A549 (cell line): ENCODE measurements around the gene MPND. TPM values are rescaled to one million over a fixed set of nuclear protein-coding genes. Genes with fewer than 3 reads are reported as not detected.
A peak's percentile ranks its signal among the peaks of the same experiment; 100 is the strongest.

Experiments
- ATAC-seq, 2 experiments: fragments of 200-7000 bp in 1 of 2; fragments of >200 bp in 1 of 2; cut with Nextera tagmentation in 1 of 2; cut with Tn5 transposase in 1 of 2; 3 replicates each; pipeline versions ENCODE4 v1.8.0 to v1.9.1; 2018 to 2020; ENCODE audit warnings: mild to moderate bottlenecking in 1 of 2, moderate library complexity in 1 of 2
- CTCF ChIA-PET: fragments of 300-600 bp; sonication (Branson Sonifier 250); formaldehyde crosslinking; extraction: SDS; loops from one replicate; lab custom pipeline; 2021; ENCODE audit warnings: antibody characterized with exemption, inconsistent platforms; lab: Yijun Ruan, JAX
- POLR2A ChIA-PET: fragments of 350-600 bp; formaldehyde crosslinking; extraction: SDS; loops from one replicate; lab custom pipeline; 2021; ENCODE audit warnings: antibody characterized with exemption, inconsistent platforms; lab: Yijun Ruan, JAX
- DNase-seq, 2 experiments: peaks; one replicate each; pipeline versions ENCODE4 v3.0.0 to v3.0.0-alpha.2; 2011 to 2016; ENCODE audit warnings: low read depth in 1 of 2, low spot score in 1 of 2
- FAIRE-seq: peaks from 2 replicates; lab custom pipeline; 2011; peaks lifted over from hg19 to GRCh38; lab: Jason Lieb, UNC
- H3K27ac ChIP-seq, 2 experiments: fragments of >200 bp; sonication (Bioruptor Twin); formaldehyde crosslinking; 3 replicates each; pipeline ENCODE4 v1.5.1; 2016 to 2017
- H3K4me1 ChIP-seq: fragments of >200 bp; sonication (Bioruptor Twin); formaldehyde crosslinking; 3 replicates; pipeline ENCODE4 v1.6.1; 2016
- H3K4me2 ChIP-seq: fragments of >200 bp; sonication (Bioruptor Twin); formaldehyde crosslinking; 3 replicates; pipeline ENCODE4 v1.6.1; 2016
- H3K4me3 ChIP-seq: fragments of >200 bp; sonication (Bioruptor Twin); formaldehyde crosslinking; 3 replicates; pipeline ENCODE4 v1.5.1; 2016
- H3K9me3 ChIP-seq: fragments of >200 bp; sonication (Bioruptor Twin); formaldehyde crosslinking; 3 replicates; pipeline ENCODE4 v1.6.1; 2016
- BCL3 ChIP-seq: fragments of >200 bp; sonication (Bioruptor Twin); formaldehyde crosslinking; IDR thresholded peaks from 3 replicates; pipeline ENCODE4 v1.6.1; 2016
- BHLHE40 ChIP-seq: IDR thresholded peaks from 2 replicates; pipeline ENCODE4 v1.6.1; 2012; ENCODE audit warnings: low read depth, low read length, inconsistent platforms
- CEBPB ChIP-seq, 2 experiments: fragments of >200 bp in 1 of 2; sonication (Bioruptor Twin) in 1 of 2; formaldehyde crosslinking in 1 of 2; IDR thresholded peaks; 2 replicates each; pipeline ENCODE4 v1.6.1; 2012 to 2016
- CHD2 ChIP-seq: fragments of 150-350 bp; IDR thresholded peaks from 2 replicates; pipeline ENCODE4 v1.6.1; 2014; ENCODE audit warnings: low read length; ENCODE audit not compliant: partially characterized antibody
- EHF ChIP-seq: fragments of 250-450 bp; sonication (Bioruptor Pico); IDR thresholded peaks from 2 replicates; pipeline ENCODE4 v1.5.0; 2020; ENCODE audit warnings: mild to moderate bottlenecking
- EHMT2 ChIP-seq: fragments of 200-600 bp; sonication (generic); IDR thresholded peaks from 2 replicates; pipeline ENCODE4 v1.6.1; 2016; ENCODE audit warnings: antibody characterized with exemption, low read depth, mild to moderate bottlenecking, moderate library complexity
- EP300 ChIP-seq, 2 experiments: fragments of >200 bp; sonication (Bioruptor Twin); formaldehyde crosslinking; IDR thresholded peaks; 2 replicates in 1 of 2; 3 replicates in 1 of 2; pipeline ENCODE4 v1.6.1; 2016 to 2017
- FOSL2 ChIP-seq, 2 experiments: fragments of 450-650 bp in 1 of 2; fragments of >200 bp in 1 of 2; sonication (Bioruptor Twin) in 1 of 2; formaldehyde crosslinking; IDR thresholded peaks; 2 replicates each; pipeline versions ENCODE4 v1.5.0 to v1.6.1; 2016 to 2020; ENCODE audit warnings: mild to moderate bottlenecking in 1 of 2, moderate library complexity in 1 of 2
- HDAC2 ChIP-seq: fragments of 200-600 bp; sonication (generic); IDR thresholded peaks from 2 replicates; pipeline ENCODE4 v1.6.1; 2016
- HOXA7 ChIP-seq: fragments of 250-450 bp; sonication (Bioruptor Pico); IDR thresholded peaks from 2 replicates; pipeline ENCODE4 v1.5.0; 2020; ENCODE audit warnings: mild to moderate bottlenecking, moderate library complexity
- HOXB13 ChIP-seq: fragments of 250-450 bp; sonication (Bioruptor Pico); IDR thresholded peaks from 2 replicates; pipeline ENCODE4 v1.5.0; 2020; ENCODE audit warnings: low read depth, mild to moderate bottlenecking, moderate library complexity
- JUNB ChIP-seq: fragments of >200 bp; sonication (Bioruptor Twin); formaldehyde crosslinking; IDR thresholded peaks from 2 replicates; pipeline ENCODE4 v1.6.1; 2016
- MAFK ChIP-seq: fragments of 450-650 bp; IDR thresholded peaks from 2 replicates; pipeline ENCODE4 v1.6.1; 2014; ENCODE audit not compliant: partially characterized antibody
- MAX ChIP-seq: IDR thresholded peaks from 2 replicates; pipeline ENCODE4 v1.6.1; 2012
- MAZ ChIP-seq: fragments of 150-350 bp; IDR thresholded peaks from 2 replicates; pipeline ENCODE4 v1.6.1; 2014; ENCODE audit warnings: antibody characterized with exemption, low read depth, low read length, borderline replicate concordance
- NR3C1 ChIP-seq: fragments of >200 bp; sonication (Bioruptor Twin); formaldehyde crosslinking; IDR thresholded peaks from 3 replicates; pipeline ENCODE4 v1.6.1; 2017
- POLR2AphosphoS2 ChIP-seq: conservative IDR thresholded peaks from 2 replicates; pipeline ENCODE4 v1.6.1; 2012; ENCODE audit warnings: low read length, improper control_type of control experiment, inconsistent platforms
- RARB ChIP-seq: fragments of 250-450 bp; sonication (Bioruptor Pico); IDR thresholded peaks from 2 replicates; pipeline ENCODE4 v1.8.0; 2021; ENCODE audit warnings: mild to moderate bottlenecking, moderate library complexity
- RFX5 ChIP-seq: fragments of 450-650 bp; IDR thresholded peaks from 2 replicates; pipeline ENCODE4 v1.7.1; 2014; ENCODE audit warnings: antibody characterized with exemption, mild to moderate bottlenecking, moderate library complexity
- TFCP2L1 ChIP-seq: fragments of 250-450 bp; sonication (Bioruptor Pico); IDR thresholded peaks from 2 replicates; pipeline ENCODE4 v1.5.0; 2021; ENCODE audit warnings: mild to moderate bottlenecking
- USF2 ChIP-seq: fragments of 450-650 bp; IDR thresholded peaks from 2 replicates; pipeline ENCODE4 v1.6.1; 2014; ENCODE audit warnings: antibody characterized with exemption
- ZC3H11A ChIP-seq: fragments of 450-650 bp; IDR thresholded peaks from 2 replicates; pipeline ENCODE4 v1.6.1; 2014; ENCODE audit warnings: antibody characterized with exemption, mild to moderate bottlenecking
- ZNF302 ChIP-seq: fragments of 250-450 bp; sonication (Bioruptor Pico); IDR thresholded peaks from 2 replicates; pipeline ENCODE4 v1.9.0; 2021; ENCODE audit warnings: inconsistent platforms, mild to moderate bottlenecking, moderate library complexity
- ZSCAN20 ChIP-seq: fragments of 250-450 bp; sonication (Bioruptor Pico); IDR thresholded peaks from 2 replicates; pipeline ENCODE4 v1.8.0; 2022; ENCODE audit warnings: mild to moderate bottlenecking, moderate library complexity
- WGBS: methylation state at CpG from one replicate; pipeline ENCODE4 v1.1.6; 2017; ENCODE audit errors: missing lambda C conversion rate; 5-methylcytosine and 5-hydroxymethylcytosine counted together
- polyA plus RNA-seq, 4 experiments: library from polyadenylated mRNA; depleted of rRNA in 3 of 4; stranded (reverse); fragments of >200 nt; fragmentation: RNase III in 1 of 4; extraction: RNeasy Plus Mini Kit Qiagen cat#74134 plus additional on column Dnase treatment in 1 of 4; gene quantifications; 2 replicates in 3 of 4; 3 replicates in 1 of 4; pipeline ENCODE4 v1.2.3, GENCODE V29; 2011 to 2017
- TF ChIP-seq, protein P1 (sequence below): fragments of 200-600 bp; sonication (generic); IDR thresholded peaks from 2 replicates; pipeline ENCODE4 v1.6.1; 2016; ENCODE audit warnings: antibody characterized with exemption, mild to moderate bottlenecking, moderate library complexity
- TF ChIP-seq, protein P2 (sequence below): fragments of >200 bp; sonication (Bioruptor Twin); formaldehyde crosslinking; IDR thresholded peaks from 3 replicates; pipeline ENCODE4 v1.5.1; 2016

Gene MPND
- polyA plus RNA-seq, 2 of the 4 experiments (the other 2 are of a cell fraction) = 3.5 to 14.5 TPM

- peaks cover 26% of the 10 kb centered on the region for H3K4me1 ChIP-seq
- DNase-seq = no peak
- TF ChIP-seq TFCP2L1 (CRISPR knock-in tag) (no peak), BCL3 (no peak), FOSL2 (IDR thresholded peaks at IDR 0.05) (no peak), FOSL2 (CRISPR knock-in tag; IDR thresholded peaks at IDR 0.05) (no peak), RFX5 (no peak), EHMT2 (no peak), HDAC2 (no peak), POLR2AphosphoS2 (no peak), ZNF302 (CRISPR knock-in tag) (no peak), ZC3H11A (no peak), NR3C1 (no peak), MAZ (no peak), MAFK (no peak), BHLHE40 (no peak), ZSCAN20 (CRISPR knock-in tag) (no peak), JUNB (no peak)
- TF ChIP-seq, protein P1, sequence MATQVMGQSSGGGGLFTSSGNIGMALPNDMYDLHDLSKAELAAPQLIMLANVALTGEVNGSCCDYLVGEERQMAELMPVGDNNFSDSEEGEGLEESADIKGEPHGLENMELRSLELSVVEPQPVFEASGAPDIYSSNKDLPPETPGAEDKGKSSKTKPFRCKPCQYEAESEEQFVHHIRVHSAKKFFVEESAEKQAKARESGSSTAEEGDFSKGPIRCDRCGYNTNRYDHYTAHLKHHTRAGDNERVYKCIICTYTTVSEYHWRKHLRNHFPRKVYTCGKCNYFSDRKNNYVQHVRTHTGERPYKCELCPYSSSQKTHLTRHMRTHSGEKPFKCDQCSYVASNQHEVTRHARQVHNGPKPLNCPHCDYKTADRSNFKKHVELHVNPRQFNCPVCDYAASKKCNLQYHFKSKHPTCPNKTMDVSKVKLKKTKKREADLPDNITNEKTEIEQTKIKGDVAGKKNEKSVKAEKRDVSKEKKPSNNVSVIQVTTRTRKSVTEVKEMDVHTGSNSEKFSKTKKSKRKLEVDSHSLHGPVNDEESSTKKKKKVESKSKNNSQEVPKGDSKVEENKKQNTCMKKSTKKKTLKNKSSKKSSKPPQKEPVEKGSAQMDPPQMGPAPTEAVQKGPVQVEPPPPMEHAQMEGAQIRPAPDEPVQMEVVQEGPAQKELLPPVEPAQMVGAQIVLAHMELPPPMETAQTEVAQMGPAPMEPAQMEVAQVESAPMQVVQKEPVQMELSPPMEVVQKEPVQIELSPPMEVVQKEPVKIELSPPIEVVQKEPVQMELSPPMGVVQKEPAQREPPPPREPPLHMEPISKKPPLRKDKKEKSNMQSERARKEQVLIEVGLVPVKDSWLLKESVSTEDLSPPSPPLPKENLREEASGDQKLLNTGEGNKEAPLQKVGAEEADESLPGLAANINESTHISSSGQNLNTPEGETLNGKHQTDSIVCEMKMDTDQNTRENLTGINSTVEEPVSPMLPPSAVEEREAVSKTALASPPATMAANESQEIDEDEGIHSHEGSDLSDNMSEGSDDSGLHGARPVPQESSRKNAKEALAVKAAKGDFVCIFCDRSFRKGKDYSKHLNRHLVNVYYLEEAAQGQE = no peak
- TF ChIP-seq, all 56 proteins: peak for 0
- peak overlapping the region; percentile 99 for H3K4me2 ChIP-seq
- ATAC-seq (no peak), FAIRE-seq (no peak)
- ChIA-PET CTCF (interaction anchor here (1.0 to 3.0 kb wide), 7 partner anchors 15 to 49 kb away, joined by 3 to 51 read pairs (median 26); no protein-coding TSS in a partner anchor), POLR2A (interaction anchor here (1.0 to 1.3 kb wide), 4 partner anchors 14 to 155 kb away, joined by 3 to 4 read pairs (median 4); partner anchors contain the start of genes MPND and YJU2)
- WGBS = 8% methylated on average over 8 of the region's 8 CpGs
- H3K4me3 ChIP-seq = peak overlapping the region; percentile 47
- H3K27ac ChIP-seq = peak overlapping the region; percentile 65 to 68; a peak in 5 of 6 replicates
- H3K9me3 ChIP-seq = no peaks in the 10 kb centered on the region
Observed at GRCh38 chr19:4401769-4402170, 58.4 kb downstream of the MPND start.

- ChIA-PET POLR2A (interaction anchor here (0.5 to 1.3 kb wide), 5 partner anchors 14 to 156 kb away, joined by 3 to 4 read pairs (median 3); partner anchors contain the start of genes MPND and YJU2), CTCF (interaction anchor here (1.0 to 3.0 kb wide), 6 partner anchors 14 to 41 kb away, joined by 3 to 51 read pairs (median 27); no protein-coding TSS in a partner anchor)
- ATAC-seq = peak; percentile 94 to 97
- FAIRE-seq = peak; percentile 51
- under 1% methylated on average over 9 of the region's 84 CpGs for WGBS
- DNase-seq = peak; percentile 99
- peak within 1 kb of the TSS; percentile 87 to 98 for H3K27ac ChIP-seq
- H3K4me2 ChIP-seq = peak within 1 kb of the TSS; percentile 99
- peak within 1 kb of the TSS; percentile 91 for H3K4me3 ChIP-seq
- no peaks in the 10 kb centered on the region for H3K9me3 ChIP-seq
- H3K4me1 ChIP-seq = peaks cover 26% of the 10 kb centered on the region
- peak; percentile 77 for TF ChIP-seq MAX
- TF ChIP-seq USF2 = peak; percentile 95
- TF ChIP-seq RARB (CRISPR knock-in tag) = no peak
- TF ChIP-seq, protein P2, sequence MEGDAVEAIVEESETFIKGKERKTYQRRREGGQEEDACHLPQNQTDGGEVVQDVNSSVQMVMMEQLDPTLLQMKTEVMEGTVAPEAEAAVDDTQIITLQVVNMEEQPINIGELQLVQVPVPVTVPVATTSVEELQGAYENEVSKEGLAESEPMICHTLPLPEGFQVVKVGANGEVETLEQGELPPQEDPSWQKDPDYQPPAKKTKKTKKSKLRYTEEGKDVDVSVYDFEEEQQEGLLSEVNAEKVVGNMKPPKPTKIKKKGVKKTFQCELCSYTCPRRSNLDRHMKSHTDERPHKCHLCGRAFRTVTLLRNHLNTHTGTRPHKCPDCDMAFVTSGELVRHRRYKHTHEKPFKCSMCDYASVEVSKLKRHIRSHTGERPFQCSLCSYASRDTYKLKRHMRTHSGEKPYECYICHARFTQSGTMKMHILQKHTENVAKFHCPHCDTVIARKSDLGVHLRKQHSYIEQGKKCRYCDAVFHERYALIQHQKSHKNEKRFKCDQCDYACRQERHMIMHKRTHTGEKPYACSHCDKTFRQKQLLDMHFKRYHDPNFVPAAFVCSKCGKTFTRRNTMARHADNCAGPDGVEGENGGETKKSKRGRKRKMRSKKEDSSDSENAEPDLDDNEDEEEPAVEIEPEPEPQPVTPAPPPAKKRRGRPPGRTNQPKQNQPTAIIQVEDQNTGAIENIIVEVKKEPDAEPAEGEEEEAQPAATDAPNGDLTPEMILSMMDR = no peak
- TF ChIP-seq CHD2 = peak; percentile 99
- no peak for TF ChIP-seq HOXB13 (CRISPR knock-in tag)
- 0 out of 2 replicates have a peak, but pooled peaks have one; percentile 35 for TF ChIP-seq RFX5
- 0 out of 3 replicates have a peak, but pooled peaks have one; percentile 35 for TF ChIP-seq BCL3
- no peak for TF ChIP-seq HOXA7 (CRISPR knock-in tag)
- no peak for TF ChIP-seq FOSL2 (IDR thresholded peaks at IDR 0.05)
- TF ChIP-seq FOSL2 (CRISPR knock-in tag; IDR thresholded peaks at IDR 0.05) = no peak
- TF ChIP-seq EP300 (IDR thresholded peaks at IDR 0.05) = no peak
- no peak for TF ChIP-seq MAZ
- no peak for TF ChIP-seq EHF (CRISPR knock-in tag)
- TF ChIP-seq ZSCAN20 (CRISPR knock-in tag) = no peak
- peak in 1 of 2 experiments; percentile 75; a peak in 3 of 4 replicates for TF ChIP-seq CEBPB (IDR thresholded peaks at IDR 0.05)
- TF ChIP-seq EHMT2 = no peak
Observed at GRCh38 chr19:4402171-4403004, 59.0 kb downstream of the MPND start, which contains the start of gene CHAF1A. Gene CHAF1A, plus strand, starts transcription at chr19:4402640. Its CDS starts 123 bp downstream, at chr19:4402763.
